Stomach (tissue), 4 donors: ENCODE data around the gene CPEB2.

Experiments
- EP300 ChIP-seq: sonication (generic); formaldehyde crosslinking; IDR thresholded peaks from one replicate; pipeline ENCODE4 v1.6.1; 2017; ENCODE audit warnings: antibody characterized with exemption
- POLR2A ChIP-seq, 4 donors: fragments of 450-650 bp; IDR thresholded peaks; one replicate each; pipeline ENCODE4 v1.6.1; 2016; ENCODE audit warnings: antibody characterized with exemption in 4 of 4, control low read depth in 2 of 4, mild to moderate bottlenecking in 1 of 4, moderate library complexity in 1 of 4
- POLR2AphosphoS5 ChIP-seq, 3 donors: sonication (generic); formaldehyde crosslinking; IDR thresholded peaks; one replicate each; pipeline ENCODE4 v1.6.1; 2016; ENCODE audit warnings: antibody characterized with exemption in 3 of 3
- TF ChIP-seq, protein P1 (sequence below), 7 experiments: fragments of 450-650 bp in 4 of 7; fragments of 200-600 bp in 3 of 7; sonication (generic) in 3 of 7; IDR thresholded peaks; one replicate each; pipeline ENCODE4 v1.5.1; 2016 to 2019; ENCODE audit warnings: antibody characterized with exemption in 7 of 7, control low read depth in 2 of 7, mild to moderate bottlenecking in 1 of 7

DNA sequence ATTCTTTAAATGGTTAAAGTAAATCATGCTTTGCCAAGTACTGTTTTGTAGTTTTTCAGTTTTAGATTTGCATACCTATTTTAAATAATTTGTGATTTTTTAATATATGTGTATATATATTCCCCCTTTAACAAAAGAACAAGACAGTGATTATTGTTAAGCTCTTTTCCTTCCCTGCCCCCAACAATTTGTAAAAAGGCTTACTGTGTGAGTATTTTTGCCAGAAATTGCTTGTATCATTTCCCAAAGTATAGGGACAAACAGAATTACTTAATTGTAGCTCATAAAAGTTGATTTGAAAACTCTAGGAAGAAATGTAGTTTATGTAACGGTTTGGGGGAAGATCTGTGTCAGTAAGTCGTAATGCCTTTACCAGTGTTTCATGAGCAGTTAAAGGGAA, 19.0 kb downstream of the CPEB2 start:
- TF ChIP-seq EP300 = no peak
- TF ChIP-seq, protein P1, sequence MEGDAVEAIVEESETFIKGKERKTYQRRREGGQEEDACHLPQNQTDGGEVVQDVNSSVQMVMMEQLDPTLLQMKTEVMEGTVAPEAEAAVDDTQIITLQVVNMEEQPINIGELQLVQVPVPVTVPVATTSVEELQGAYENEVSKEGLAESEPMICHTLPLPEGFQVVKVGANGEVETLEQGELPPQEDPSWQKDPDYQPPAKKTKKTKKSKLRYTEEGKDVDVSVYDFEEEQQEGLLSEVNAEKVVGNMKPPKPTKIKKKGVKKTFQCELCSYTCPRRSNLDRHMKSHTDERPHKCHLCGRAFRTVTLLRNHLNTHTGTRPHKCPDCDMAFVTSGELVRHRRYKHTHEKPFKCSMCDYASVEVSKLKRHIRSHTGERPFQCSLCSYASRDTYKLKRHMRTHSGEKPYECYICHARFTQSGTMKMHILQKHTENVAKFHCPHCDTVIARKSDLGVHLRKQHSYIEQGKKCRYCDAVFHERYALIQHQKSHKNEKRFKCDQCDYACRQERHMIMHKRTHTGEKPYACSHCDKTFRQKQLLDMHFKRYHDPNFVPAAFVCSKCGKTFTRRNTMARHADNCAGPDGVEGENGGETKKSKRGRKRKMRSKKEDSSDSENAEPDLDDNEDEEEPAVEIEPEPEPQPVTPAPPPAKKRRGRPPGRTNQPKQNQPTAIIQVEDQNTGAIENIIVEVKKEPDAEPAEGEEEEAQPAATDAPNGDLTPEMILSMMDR (IDR thresholded peaks at IDR 0.05) = no peak
- no peak for TF ChIP-seq POLR2A (IDR thresholded peaks at IDR 0.05)
- TF ChIP-seq POLR2AphosphoS5 (IDR thresholded peaks at IDR 0.05) = no peak
